ENCODE results near the gene SLC35F4.

SLC35F4 gene

GRCh38 chr14:57574617-57575288 is 291.1 kb downstream of the SLC35F4 start:
- TF ChIP-seq CTCF (IDR thresholded peaks at IDR 0.05; ENCODE audit: low read depth, low read length), result no peak
- H3K4me3 ChIP-seq (ENCODE audit: low read depth, low read length), result no peak overlapping the region

GRCh38 chr14:57573173-57573572 is 292.7 kb downstream of the SLC35F4 start:
- no peak for TF ChIP-seq CTCF (IDR thresholded peaks at IDR 0.05; ENCODE audit: low read depth, low read length)
- H3K4me3 ChIP-seq (ENCODE audit: low read depth, low read length), result no peak overlapping the region

- no peak overlapping the region for H3K4me3 ChIP-seq (ENCODE audit: low read depth, low read length)
- TF ChIP-seq CTCF (IDR thresholded peaks at IDR 0.05; ENCODE audit: low read depth, low read length), result no peak
Measured at GRCh38 chr14:57568554-57568953, 297.3 kb downstream of the SLC35F4 start.

- no peak overlapping the region for H3K4me3 ChIP-seq (ENCODE audit: low read depth, low read length)
- no peak for TF ChIP-seq CTCF (IDR thresholded peaks at IDR 0.05; ENCODE audit: low read depth, low read length)
Measured at GRCh38 chr14:57567220-57567619, 298.7 kb downstream of the SLC35F4 start.

GRCh38 chr14:57560681-57561080 is 305.2 kb downstream of the SLC35F4 start:
- TF ChIP-seq CTCF (IDR thresholded peaks at IDR 0.05; ENCODE audit: low read depth, low read length), result no peak
- no peak overlapping the region for H3K4me3 ChIP-seq (ENCODE audit: low read depth, low read length)

GRCh38 chr14:57559576-57559975 is 306.3 kb downstream of the SLC35F4 start:
- TF ChIP-seq CTCF (IDR thresholded peaks at IDR 0.05; ENCODE audit: low read depth, low read length), result no peak
- H3K4me3 ChIP-seq (ENCODE audit: low read depth, low read length), result no peak overlapping the region

GRCh38 chr14:57549765-57550420 is 316.0 kb downstream of the SLC35F4 start:
- no peak for TF ChIP-seq CTCF (IDR thresholded peaks at IDR 0.05; ENCODE audit: low read depth, low read length)
- no peak overlapping the region for H3K4me3 ChIP-seq (ENCODE audit: low read depth, low read length)

All from WI38 (cell line).